Measurements from ENCODE around the gene ARHGAP26.

Gene ARHGAP26

GRCh38 chr5:143152445-143152844, 382.3 kb downstream of the ARHGAP26 start:
- FAIRE-seq = no peak

GRCh38 chr5:143153332-143154119, 383.3 kb downstream of the ARHGAP26 start:
- FAIRE-seq = no peak

- FAIRE-seq = no peak
Observed at GRCh38 chr5:143154510-143155370, 384.6 kb downstream of the ARHGAP26 start.

GRCh38 chr5:143155455-143155854, 385.3 kb downstream of the ARHGAP26 start:
- FAIRE-seq = no peak

- no peak for FAIRE-seq
Observed at GRCh38 chr5:143156086-143156485, 385.9 kb downstream of the ARHGAP26 start.

GRCh38 chr5:143156572-143156971, 386.4 kb downstream of the ARHGAP26 start:
- no peak for FAIRE-seq

- FAIRE-seq = no peak
Observed at GRCh38 chr5:143159031-143159430, 388.9 kb downstream of the ARHGAP26 start.

GRCh38 chr5:143161885-143162540, 391.8 kb downstream of the ARHGAP26 start:
- no peak for FAIRE-seq

- no peak for FAIRE-seq
Observed at GRCh38 chr5:143162810-143163209, 392.6 kb downstream of the ARHGAP26 start.

- FAIRE-seq = no peak
Observed at GRCh38 chr5:143164557-143164956, 394.4 kb downstream of the ARHGAP26 start.

GRCh38 chr5:143165049-143165880, 395.1 kb downstream of the ARHGAP26 start:
- no peak for FAIRE-seq

- no peak for FAIRE-seq
Observed at GRCh38 chr5:143166090-143166489, 395.9 kb downstream of the ARHGAP26 start.

- no peak for FAIRE-seq
Observed at GRCh38 chr5:143166661-143167420, 396.7 kb downstream of the ARHGAP26 start.

GRCh38 chr5:143168171-143168741, 398.1 kb downstream of the ARHGAP26 start:
- FAIRE-seq = no peak

- FAIRE-seq = no peak
Observed at GRCh38 chr5:143168921-143169810, 399.0 kb downstream of the ARHGAP26 start.

GRCh38 chr5:143170104-143170503, 399.9 kb downstream of the ARHGAP26 start:
- no peak for FAIRE-seq

- FAIRE-seq = no peak
Observed at GRCh38 chr5:143170977-143171376, 400.8 kb downstream of the ARHGAP26 start.

GRCh38 chr5:143172739-143173138, 402.6 kb downstream of the ARHGAP26 start:
- no peak for FAIRE-seq

GRCh38 chr5:143173139-143173889, 403.1 kb downstream of the ARHGAP26 start:
- no peak for FAIRE-seq

All from colon (tissue), 2 donors.